B cell (primary cell): Measurements from ENCODE around the gene HAPLN1.

Source experiments
- EZH2 ChIP-seq: IDR thresholded peaks from 2 replicates; pipeline ENCODE4 v1.6.1; 2012; ENCODE audit warnings: borderline replicate concordance, low read depth, mild to moderate bottlenecking, moderate library complexity, low read length; ENCODE audit not compliant: insufficient read depth, poor library complexity, severe bottlenecking
- TF ChIP-seq, protein P1 (sequence below): fragments of 200-600 bp; IDR thresholded peaks from one replicate; pipeline ENCODE4 v1.8.0; 2022; ENCODE audit warnings: antibody characterized with exemption, mild to moderate bottlenecking

DNA sequence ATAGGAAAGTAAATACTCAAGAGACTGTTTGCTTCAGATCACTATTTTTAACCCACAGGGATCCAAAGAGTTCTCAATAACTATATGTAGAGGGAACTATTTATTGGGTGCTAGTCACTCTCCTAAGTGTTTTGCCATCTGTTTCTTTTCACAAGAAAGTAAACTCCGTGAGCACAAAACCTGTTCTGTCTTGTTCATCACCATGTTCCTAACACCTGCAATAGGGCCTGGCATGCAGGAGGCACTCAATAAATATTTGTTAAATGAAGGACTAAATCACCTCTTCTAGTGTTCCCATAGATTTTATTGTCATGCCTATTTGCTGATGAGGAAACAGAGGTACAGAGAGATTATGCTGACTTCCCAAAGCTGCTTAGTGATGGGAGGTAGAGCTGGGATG lies 130.9 kb downstream of the HAPLN1 start:
- TF ChIP-seq, protein P1, sequence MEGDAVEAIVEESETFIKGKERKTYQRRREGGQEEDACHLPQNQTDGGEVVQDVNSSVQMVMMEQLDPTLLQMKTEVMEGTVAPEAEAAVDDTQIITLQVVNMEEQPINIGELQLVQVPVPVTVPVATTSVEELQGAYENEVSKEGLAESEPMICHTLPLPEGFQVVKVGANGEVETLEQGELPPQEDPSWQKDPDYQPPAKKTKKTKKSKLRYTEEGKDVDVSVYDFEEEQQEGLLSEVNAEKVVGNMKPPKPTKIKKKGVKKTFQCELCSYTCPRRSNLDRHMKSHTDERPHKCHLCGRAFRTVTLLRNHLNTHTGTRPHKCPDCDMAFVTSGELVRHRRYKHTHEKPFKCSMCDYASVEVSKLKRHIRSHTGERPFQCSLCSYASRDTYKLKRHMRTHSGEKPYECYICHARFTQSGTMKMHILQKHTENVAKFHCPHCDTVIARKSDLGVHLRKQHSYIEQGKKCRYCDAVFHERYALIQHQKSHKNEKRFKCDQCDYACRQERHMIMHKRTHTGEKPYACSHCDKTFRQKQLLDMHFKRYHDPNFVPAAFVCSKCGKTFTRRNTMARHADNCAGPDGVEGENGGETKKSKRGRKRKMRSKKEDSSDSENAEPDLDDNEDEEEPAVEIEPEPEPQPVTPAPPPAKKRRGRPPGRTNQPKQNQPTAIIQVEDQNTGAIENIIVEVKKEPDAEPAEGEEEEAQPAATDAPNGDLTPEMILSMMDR, result no peak
- no peak for TF ChIP-seq EZH2
